Measurements from ENCODE around the gene ATP1B1.

- TF ChIP-seq CTCF (IDR thresholded peaks at IDR 0.05): no peak
- no peak for TF ChIP-seq POLR2A (IDR thresholded peaks at IDR 0.05)
- no peak for TF ChIP-seq POLR2AphosphoS5 (IDR thresholded peaks at IDR 0.05; ENCODE audit: insufficient read depth in 1 of 2, low read depth in 1 of 2)
Measured at GRCh38 chr1:169070958-169071357, 35.5 kb upstream of the ATP1B1 start.
